Measurements from ENCODE around the gene AMOT.

The AMOT gene

GRCh38 chrX:112799425-112799824 is 41.2 kb downstream of the AMOT start:
- H3K4me3 Mint-ChIP-seq: no peak overlapping the region
- H3K27ac Mint-ChIP-seq: no peak overlapping the region
- peaks cover 15% of the 10 kb centered on the region for H3K36me3 Mint-ChIP-seq
- peaks cover 3% of the 10 kb centered on the region for H3K9me3 Mint-ChIP-seq (ENCODE audit: low read depth)
- H3K27me3 Mint-ChIP-seq: no peaks in the 10 kb centered on the region
- H3K4me1 Mint-ChIP-seq (ENCODE audit: low read depth): no peaks in the 10 kb centered on the region

- Mint-ChIP-seq H3K36me3 (peaks cover 15% of the 10 kb centered on the region), H3K9me3 (ENCODE audit: low read depth) (peaks cover 3% of the 10 kb centered on the region)
Observed at GRCh38 chrX:112798736-112799135, 41.9 kb downstream of the AMOT start.

DNA sequence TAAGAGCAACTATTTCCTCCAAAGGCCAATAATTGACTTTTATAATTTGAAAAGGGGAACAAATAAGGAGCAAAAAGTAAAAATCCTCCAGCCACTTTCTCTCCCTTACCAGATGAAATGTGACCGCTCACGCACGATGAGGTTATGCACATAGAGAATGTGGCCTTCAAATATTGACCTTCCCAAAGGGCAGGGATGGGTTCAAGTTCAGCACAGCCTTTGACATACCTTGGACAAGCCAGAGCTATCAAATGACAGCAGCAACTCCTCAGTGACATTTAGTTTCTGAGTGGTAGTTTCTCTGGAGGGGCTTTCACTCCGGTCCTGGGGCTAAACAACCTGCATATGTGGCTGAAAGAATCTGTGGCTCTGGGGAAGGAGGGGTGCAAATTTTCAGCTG is 50.7 kb downstream of the AMOT start:
- no peaks in the 10 kb centered on the region for H3K9me3 Mint-ChIP-seq (ENCODE audit: low read depth)
- H3K4me1 Mint-ChIP-seq (ENCODE audit: low read depth): peaks cover 1% of the 10 kb centered on the region
- peaks cover 5% of the 10 kb centered on the region for H3K36me3 Mint-ChIP-seq
- no peaks in the 10 kb centered on the region for H3K27me3 Mint-ChIP-seq
- no peak overlapping the region for H3K4me3 Mint-ChIP-seq
- no peak overlapping the region for H3K27ac Mint-ChIP-seq

More at GRCh38 chrX:112798736-112799135, 41.9 kb downstream of the AMOT start:
- no peaks in the 10 kb centered on the region for H3K4me1 Mint-ChIP-seq (ENCODE audit: low read depth)
- no peak overlapping the region for H3K27ac Mint-ChIP-seq
- H3K27me3 Mint-ChIP-seq: no peaks in the 10 kb centered on the region
- H3K4me3 Mint-ChIP-seq: no peak overlapping the region

GRCh38 chrX:112786076-112786475 is 54.6 kb downstream of the AMOT start:
- H3K4me1 Mint-ChIP-seq (ENCODE audit: low read depth): peaks cover 1% of the 10 kb centered on the region
- no peak overlapping the region for H3K4me3 Mint-ChIP-seq
- H3K27me3 Mint-ChIP-seq: no peaks in the 10 kb centered on the region
- no peaks in the 10 kb centered on the region for H3K9me3 Mint-ChIP-seq (ENCODE audit: low read depth)
- H3K36me3 Mint-ChIP-seq: peaks cover 2% of the 10 kb centered on the region
- H3K27ac Mint-ChIP-seq: no peak overlapping the region

DNA sequence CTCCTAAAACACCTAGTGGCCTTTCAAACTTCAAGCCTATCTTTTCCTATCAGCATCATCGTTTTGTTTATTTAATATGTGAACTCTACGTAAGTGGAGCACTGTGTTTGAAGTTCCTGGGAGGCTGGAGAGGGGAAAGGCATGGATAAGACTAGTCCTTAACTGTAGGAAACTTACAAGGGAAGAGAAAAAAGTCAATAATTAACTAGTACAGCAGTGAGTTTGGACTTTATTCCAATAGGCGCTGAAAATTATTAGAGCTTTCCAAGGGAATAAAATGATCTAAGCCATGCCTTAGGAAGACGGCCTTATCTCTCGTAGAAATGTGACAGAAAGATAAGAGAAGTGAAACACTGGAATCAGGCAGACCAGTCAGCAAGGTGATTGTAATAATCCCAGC is 55.3 kb downstream of the AMOT start:
- Mint-ChIP-seq H3K4me1 (ENCODE audit: low read depth) (peaks cover 1% of the 10 kb centered on the region), H3K4me3 (no peak overlapping the region), H3K27ac (no peak overlapping the region), H3K27me3 (no peaks in the 10 kb centered on the region), H3K9me3 (ENCODE audit: low read depth) (no peaks in the 10 kb centered on the region), H3K36me3 (peaks cover 4% of the 10 kb centered on the region)

GRCh38 chrX:112784692-112785091 is 55.9 kb downstream of the AMOT start:
- Mint-ChIP-seq H3K36me3 (peaks cover 4% of the 10 kb centered on the region), H3K27ac (no peak overlapping the region), H3K4me3 (no peak overlapping the region), H3K9me3 (ENCODE audit: low read depth) (no peaks in the 10 kb centered on the region), H3K4me1 (ENCODE audit: low read depth) (peaks cover under 1% of the 10 kb centered on the region), H3K27me3 (no peaks in the 10 kb centered on the region)

DNA sequence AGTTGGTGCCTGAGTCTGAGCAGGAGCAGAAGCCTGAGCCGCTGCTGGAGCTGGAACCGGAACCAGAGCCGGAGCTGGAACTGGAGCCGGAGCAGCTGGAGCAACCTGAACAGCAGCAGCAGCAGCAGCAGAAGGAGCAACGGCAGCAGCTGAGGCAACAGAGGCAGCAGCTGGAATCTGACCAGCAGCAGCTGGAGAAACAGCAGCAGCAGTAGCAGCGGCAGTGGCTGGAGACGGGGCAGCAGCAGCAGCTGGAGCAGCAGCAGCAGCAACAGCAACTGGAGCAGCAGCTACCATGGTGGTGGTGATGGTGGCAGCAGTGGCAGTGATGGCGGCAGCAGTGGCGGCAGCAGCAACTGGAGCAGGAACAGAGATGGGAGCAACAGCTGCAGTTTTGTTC is 61.5 kb downstream of the AMOT start:
- Mint-ChIP-seq H3K27me3 (no peaks in the 10 kb centered on the region), H3K4me1 (ENCODE audit: low read depth) (no peaks in the 10 kb centered on the region), H3K27ac (no peak overlapping the region), H3K9me3 (ENCODE audit: low read depth) (no peaks in the 10 kb centered on the region), H3K36me3 (peaks cover 2% of the 10 kb centered on the region), H3K4me3 (no peak overlapping the region)

- H3K27ac Mint-ChIP-seq: no peak overlapping the region
- no peaks in the 10 kb centered on the region for H3K9me3 Mint-ChIP-seq (ENCODE audit: low read depth)
- H3K36me3 Mint-ChIP-seq: no peaks in the 10 kb centered on the region
- H3K27me3 Mint-ChIP-seq: no peaks in the 10 kb centered on the region
- peaks cover 2% of the 10 kb centered on the region for H3K4me1 Mint-ChIP-seq (ENCODE audit: low read depth)
- no peak overlapping the region for H3K4me3 Mint-ChIP-seq
Observed at GRCh38 chrX:112774651-112775293, 65.9 kb downstream of the AMOT start.

GRCh38 chrX:112774142-112774541 is 66.5 kb downstream of the AMOT start:
- H3K27ac Mint-ChIP-seq: no peak overlapping the region
- H3K4me3 Mint-ChIP-seq: no peak overlapping the region
- no peaks in the 10 kb centered on the region for H3K27me3 Mint-ChIP-seq
- no peaks in the 10 kb centered on the region for H3K36me3 Mint-ChIP-seq
- H3K4me1 Mint-ChIP-seq (ENCODE audit: low read depth): peaks cover 2% of the 10 kb centered on the region
- no peaks in the 10 kb centered on the region for H3K9me3 Mint-ChIP-seq (ENCODE audit: low read depth)

DNA sequence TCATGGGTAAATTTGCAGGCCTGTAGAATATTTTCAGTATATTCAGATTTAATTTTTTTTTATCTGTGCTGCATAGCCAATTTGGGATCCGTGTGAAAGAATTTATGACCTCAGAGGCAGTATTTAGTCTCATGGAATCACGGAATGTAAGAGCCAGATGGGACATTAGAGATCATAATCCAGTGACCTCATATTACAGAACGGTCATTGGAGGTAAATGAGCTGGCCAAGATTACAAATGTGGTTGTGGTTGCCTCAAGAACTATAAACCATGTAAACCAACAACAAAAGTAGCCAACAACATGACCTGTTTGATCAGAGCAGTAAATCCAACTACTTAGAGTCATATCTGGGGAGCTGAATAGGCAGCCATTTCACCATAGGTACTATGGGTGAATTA is 71.6 kb downstream of the AMOT start:
- H3K9me3 Mint-ChIP-seq (ENCODE audit: low read depth): no peaks in the 10 kb centered on the region

DNA sequence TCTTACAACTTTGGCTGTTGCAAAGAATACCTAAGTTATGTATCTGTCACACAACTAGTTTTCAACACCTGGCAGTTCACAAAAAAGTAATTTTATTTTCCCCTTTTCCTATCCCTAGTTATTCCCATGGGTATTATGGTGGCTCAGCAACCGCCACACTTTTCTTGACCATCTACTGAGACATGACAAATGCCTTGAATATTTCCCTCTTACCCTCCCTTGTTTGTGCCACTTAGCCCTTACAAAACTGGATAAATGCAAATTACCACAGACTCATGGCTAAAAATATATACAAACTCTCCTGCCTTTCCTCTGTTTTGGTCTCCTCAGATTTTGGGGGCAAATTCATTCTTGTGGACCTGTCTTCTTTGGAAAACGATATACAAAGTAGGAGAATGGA is 72.1 kb downstream of the AMOT start:
- Mint-ChIP-seq H3K27me3 (no peaks in the 10 kb centered on the region), H3K4me1 (ENCODE audit: low read depth) (peaks cover 2% of the 10 kb centered on the region), H3K27ac (no peak overlapping the region), H3K9me3 (ENCODE audit: low read depth) (no peaks in the 10 kb centered on the region), H3K36me3 (no peaks in the 10 kb centered on the region), H3K4me3 (no peak overlapping the region)

More for the DNA sequence above, 71.6 kb downstream of the AMOT start:
- Mint-ChIP-seq H3K4me1 (ENCODE audit: low read depth) (peaks cover 2% of the 10 kb centered on the region), H3K27ac (no peak overlapping the region), H3K4me3 (no peak overlapping the region), H3K36me3 (no peaks in the 10 kb centered on the region), H3K27me3 (no peaks in the 10 kb centered on the region)

DNA sequence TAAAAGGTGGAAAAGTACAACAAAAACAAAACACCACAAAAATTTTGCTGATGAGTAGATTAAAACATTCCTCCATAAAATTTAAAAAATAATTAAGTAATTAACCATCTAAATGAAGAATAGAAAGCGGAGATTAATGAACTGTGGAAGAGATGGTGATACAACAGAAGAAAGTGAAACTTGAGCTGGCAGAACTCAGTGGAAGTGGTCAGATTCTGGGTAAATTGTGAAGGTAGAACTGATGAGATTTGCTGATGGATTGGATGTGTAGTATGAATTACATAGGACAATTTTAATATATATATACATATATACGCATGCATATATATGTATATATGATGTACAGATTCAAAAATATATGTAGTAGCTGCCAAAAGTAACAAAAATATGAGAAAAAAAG is 73.9 kb downstream of the AMOT start:
- Mint-ChIP-seq H3K9me3 (ENCODE audit: low read depth) (no peaks in the 10 kb centered on the region), H3K4me3 (no peak overlapping the region), H3K27ac (no peak overlapping the region), H3K4me1 (ENCODE audit: low read depth) (peaks cover 2% of the 10 kb centered on the region), H3K36me3 (no peaks in the 10 kb centered on the region), H3K27me3 (no peaks in the 10 kb centered on the region)

DNA sequence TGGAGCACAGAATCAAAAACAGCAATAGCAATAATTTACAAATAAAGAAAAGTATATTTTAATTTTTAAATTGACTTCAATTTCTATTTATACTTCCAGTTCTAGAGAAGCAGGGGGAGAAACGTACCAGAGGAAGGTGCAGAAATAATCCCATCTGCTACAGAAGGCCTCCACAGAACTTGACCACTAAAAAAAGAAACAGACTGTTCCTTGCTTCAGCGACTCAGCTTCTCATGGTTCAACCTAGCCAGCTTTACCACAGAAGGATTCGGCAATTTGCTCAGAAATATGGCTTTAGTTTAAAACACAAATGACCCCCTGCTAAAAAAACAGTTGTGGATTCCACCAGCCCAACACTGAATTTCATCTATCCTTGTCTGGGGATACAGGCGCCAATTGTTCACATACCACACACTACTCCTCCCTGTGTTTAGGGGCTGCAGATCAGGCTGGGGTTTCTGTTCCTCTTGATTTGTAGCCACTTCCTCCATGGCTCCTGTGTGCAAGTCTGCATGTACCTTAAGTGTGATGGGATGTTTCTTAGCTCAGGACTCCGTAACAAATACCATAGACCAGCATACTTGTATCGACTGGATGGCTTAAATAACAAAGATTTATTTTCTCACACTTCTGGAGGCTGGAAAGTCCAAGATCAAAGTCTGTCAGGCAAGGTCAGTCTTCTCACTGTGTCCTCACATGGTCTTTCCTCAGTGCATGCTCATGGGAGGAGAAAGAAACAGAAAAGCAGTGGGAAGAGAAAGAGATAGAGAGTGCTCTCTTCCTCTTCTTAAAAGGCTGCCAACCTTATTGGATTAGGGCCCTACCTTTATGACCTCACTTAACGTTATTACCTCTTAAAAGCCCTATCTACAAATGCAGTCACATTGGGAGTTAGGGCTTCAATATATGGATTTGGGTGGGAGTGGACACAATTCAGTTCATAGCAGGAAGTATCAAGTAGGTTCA is 79.1 kb downstream of the AMOT start:
- H3K27me3 Mint-ChIP-seq: no peaks in the 10 kb centered on the region
- H3K9me3 Mint-ChIP-seq (ENCODE audit: low read depth): no peaks in the 10 kb centered on the region
- no peaks in the 10 kb centered on the region for H3K4me1 Mint-ChIP-seq (ENCODE audit: low read depth)
- no peak overlapping the region for H3K27ac Mint-ChIP-seq
- H3K4me3 Mint-ChIP-seq: no peak overlapping the region
- H3K36me3 Mint-ChIP-seq: no peaks in the 10 kb centered on the region

- Mint-ChIP-seq H3K27me3 (no peaks in the 10 kb centered on the region), H3K4me1 (ENCODE audit: low read depth) (no peaks in the 10 kb centered on the region), H3K27ac (no peak overlapping the region), H3K9me3 (ENCODE audit: low read depth) (no peaks in the 10 kb centered on the region), H3K4me3 (no peak overlapping the region), H3K36me3 (no peaks in the 10 kb centered on the region)
Observed at GRCh38 chrX:112760697-112761096, 79.9 kb downstream of the AMOT start.

- no peaks in the 10 kb centered on the region for H3K9me3 Mint-ChIP-seq (ENCODE audit: low read depth)
- H3K4me3 Mint-ChIP-seq: no peak overlapping the region
- H3K4me1 Mint-ChIP-seq (ENCODE audit: low read depth): no peaks in the 10 kb centered on the region
- H3K36me3 Mint-ChIP-seq: no peaks in the 10 kb centered on the region
- H3K27me3 Mint-ChIP-seq: no peaks in the 10 kb centered on the region
- no peak overlapping the region for H3K27ac Mint-ChIP-seq
Observed at GRCh38 chrX:112759966-112760365, 80.7 kb downstream of the AMOT start.
